A549 (cell line): ENCODE data around the gene DDX20. TPM values are rescaled to one million over a fixed set of nuclear protein-coding genes. Genes with fewer than 3 reads are reported as not detected.
A peak's percentile ranks its signal among the peaks of the same experiment; 100 is the strongest.

ENCODE experiments used
- ATAC-seq, 2 experiments: fragments of 200-7000 bp in 1 of 2; fragments of >200 bp in 1 of 2; cut with Nextera tagmentation in 1 of 2; cut with Tn5 transposase in 1 of 2; 3 replicates each; pipeline versions ENCODE4 v1.8.0 to v1.9.1; 2018 to 2020; ENCODE audit warnings: mild to moderate bottlenecking in 1 of 2, moderate library complexity in 1 of 2
- CTCF ChIA-PET: fragments of 300-600 bp; sonication (Branson Sonifier 250); formaldehyde crosslinking; extraction: SDS; loops from one replicate; lab custom pipeline; 2021; ENCODE audit warnings: antibody characterized with exemption, inconsistent platforms; lab: Yijun Ruan, JAX
- POLR2A ChIA-PET: fragments of 350-600 bp; formaldehyde crosslinking; extraction: SDS; loops from one replicate; lab custom pipeline; 2021; ENCODE audit warnings: antibody characterized with exemption, inconsistent platforms; lab: Yijun Ruan, JAX
- DNase-seq, 2 experiments: peaks; one replicate each; pipeline versions ENCODE4 v3.0.0 to v3.0.0-alpha.2; 2011 to 2016; ENCODE audit warnings: low read depth in 1 of 2, low spot score in 1 of 2
- FAIRE-seq: peaks from 2 replicates; lab custom pipeline; 2011; peaks lifted over from hg19 to GRCh38; lab: Jason Lieb, UNC
- H3K27ac ChIP-seq, 2 experiments: fragments of >200 bp; sonication (Bioruptor Twin); formaldehyde crosslinking; 3 replicates each; pipeline ENCODE4 v1.5.1; 2016 to 2017
- H3K4me1 ChIP-seq: fragments of >200 bp; sonication (Bioruptor Twin); formaldehyde crosslinking; 3 replicates; pipeline ENCODE4 v1.6.1; 2016
- H3K4me2 ChIP-seq: fragments of >200 bp; sonication (Bioruptor Twin); formaldehyde crosslinking; 3 replicates; pipeline ENCODE4 v1.6.1; 2016
- H3K4me3 ChIP-seq: fragments of >200 bp; sonication (Bioruptor Twin); formaldehyde crosslinking; 3 replicates; pipeline ENCODE4 v1.5.1; 2016
- H3K9me3 ChIP-seq: fragments of >200 bp; sonication (Bioruptor Twin); formaldehyde crosslinking; 3 replicates; pipeline ENCODE4 v1.6.1; 2016
- BCL3 ChIP-seq: fragments of >200 bp; sonication (Bioruptor Twin); formaldehyde crosslinking; IDR thresholded peaks from 3 replicates; pipeline ENCODE4 v1.6.1; 2016
- CEBPB ChIP-seq, 2 experiments: fragments of >200 bp in 1 of 2; sonication (Bioruptor Twin) in 1 of 2; formaldehyde crosslinking in 1 of 2; IDR thresholded peaks; 2 replicates each; pipeline ENCODE4 v1.6.1; 2012 to 2016
- E2F6 ChIP-seq: IDR thresholded peaks from 2 replicates; pipeline ENCODE4 v1.6.1; 2012; ENCODE audit warnings: low read depth, borderline replicate concordance
- EP300 ChIP-seq, 2 experiments: fragments of >200 bp; sonication (Bioruptor Twin); formaldehyde crosslinking; IDR thresholded peaks; 2 replicates in 1 of 2; 3 replicates in 1 of 2; pipeline ENCODE4 v1.6.1; 2016 to 2017
- ESRRA ChIP-seq: fragments of 150-350 bp; IDR thresholded peaks from 2 replicates; pipeline ENCODE4 v1.6.1; 2014; ENCODE audit warnings: mild to moderate bottlenecking, low read length, borderline replicate concordance
- FOSB ChIP-seq: fragments of 250-450 bp; sonication (Bioruptor Pico); IDR thresholded peaks from 2 replicates; pipeline ENCODE4 v1.5.0; 2020; ENCODE audit warnings: mild to moderate bottlenecking, moderate library complexity
- HDAC2 ChIP-seq: fragments of 200-600 bp; sonication (generic); IDR thresholded peaks from 2 replicates; pipeline ENCODE4 v1.6.1; 2016
- HES2 ChIP-seq: fragments of >200 bp; sonication (Bioruptor Twin); formaldehyde crosslinking; IDR thresholded peaks from 2 replicates; pipeline ENCODE4 v1.6.1; 2016
- HEYL ChIP-seq: fragments of 250-450 bp; sonication (Bioruptor Pico); IDR thresholded peaks from 2 replicates; pipeline ENCODE4 v1.8.0; 2021; ENCODE audit warnings: mild to moderate bottlenecking, moderate library complexity
- JUN ChIP-seq, 2 experiments: fragments of >200 bp; sonication (Bioruptor Twin); formaldehyde crosslinking; IDR thresholded peaks; 2 replicates in 1 of 2; 3 replicates in 1 of 2; pipeline ENCODE4 v1.6.1; 2016 to 2017
- JUNB ChIP-seq: fragments of >200 bp; sonication (Bioruptor Twin); formaldehyde crosslinking; IDR thresholded peaks from 2 replicates; pipeline ENCODE4 v1.6.1; 2016
- KDM5A ChIP-seq: fragments of 200-600 bp; sonication (generic); IDR thresholded peaks from 2 replicates; pipeline ENCODE4 v1.6.1; 2016; ENCODE audit warnings: antibody characterized with exemption, mild to moderate bottlenecking
- MAX ChIP-seq: IDR thresholded peaks from 2 replicates; pipeline ENCODE4 v1.6.1; 2012
- POLR2A ChIP-seq: IDR thresholded peaks from 2 replicates; pipeline ENCODE4 v1.6.1; 2012; ENCODE audit warnings: mild to moderate bottlenecking, low read length
- POLR2AphosphoS2 ChIP-seq: conservative IDR thresholded peaks from 2 replicates; pipeline ENCODE4 v1.6.1; 2012; ENCODE audit warnings: low read length, improper control_type of control experiment, inconsistent platforms
- RAD21 ChIP-seq, 2 experiments: fragments of >200 bp in 1 of 2; sonication (Bioruptor Twin) in 1 of 2; formaldehyde crosslinking in 1 of 2; IDR thresholded peaks in 1 of 2; conservative IDR thresholded peaks in 1 of 2; 2 replicates in 1 of 2; 3 replicates in 1 of 2; pipeline ENCODE4 v1.6.1; 2012 to 2018; ENCODE audit warnings: inconsistent platforms in 1 of 2
- RFX5 ChIP-seq: fragments of 450-650 bp; IDR thresholded peaks from 2 replicates; pipeline ENCODE4 v1.7.1; 2014; ENCODE audit warnings: antibody characterized with exemption, mild to moderate bottlenecking, moderate library complexity
- ZFP36 ChIP-seq: fragments of 450-650 bp; IDR thresholded peaks from 2 replicates; pipeline ENCODE4 v1.6.1; 2014; ENCODE audit warnings: borderline replicate concordance; ENCODE audit not compliant: partially characterized antibody
- ZSCAN20 ChIP-seq: fragments of 250-450 bp; sonication (Bioruptor Pico); IDR thresholded peaks from 2 replicates; pipeline ENCODE4 v1.8.0; 2022; ENCODE audit warnings: mild to moderate bottlenecking, moderate library complexity
- WGBS: methylation state at CpG from one replicate; pipeline ENCODE4 v1.1.6; 2017; ENCODE audit errors: missing lambda C conversion rate; 5-methylcytosine and 5-hydroxymethylcytosine counted together
- polyA plus RNA-seq, 4 experiments: library from polyadenylated mRNA; depleted of rRNA in 3 of 4; stranded (reverse); fragments of >200 nt; fragmentation: RNase III in 1 of 4; extraction: RNeasy Plus Mini Kit Qiagen cat#74134 plus additional on column Dnase treatment in 1 of 4; gene quantifications; 2 replicates in 3 of 4; 3 replicates in 1 of 4; pipeline ENCODE4 v1.2.3, GENCODE V29; 2011 to 2017
- TF ChIP-seq, protein P1 (sequence below): IDR thresholded peaks from 2 replicates; pipeline ENCODE4 v1.6.1; 2012

DDX20 gene
- polyA plus RNA-seq, 2 of the 4 experiments (the other 2 are of a cell fraction): 8.4 to 13.5 TPM

DNA sequence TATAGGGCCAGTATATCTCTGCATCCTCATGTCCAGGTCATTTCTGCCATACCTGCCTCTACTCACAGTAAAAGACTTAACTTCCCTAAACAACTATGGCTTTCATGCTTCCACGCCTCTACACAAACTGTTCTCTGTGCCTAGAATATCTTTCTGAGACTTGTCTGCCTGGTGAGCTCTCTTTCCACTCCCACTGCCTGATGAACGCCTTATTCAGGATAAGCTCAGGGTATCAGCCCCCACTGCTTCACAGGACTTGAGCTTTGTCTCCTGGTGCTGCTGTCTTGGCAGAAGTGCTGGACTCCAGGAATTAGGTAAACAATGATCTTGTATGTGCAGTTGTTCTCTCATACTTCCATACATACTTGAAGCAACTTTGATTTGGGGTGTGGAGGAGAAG lies 4.8 kb upstream of the DDX20 start:
- Histone ChIP-seq H3K4me3 (no peak overlapping the region), H3K9me3 (no peaks in the 10 kb centered on the region), H3K4me1 (peaks cover 5% of the 10 kb centered on the region; the same call in 1 of the 3 replicates), H3K4me2 (no peak overlapping the region), H3K27ac (no peak overlapping the region)
- DNase-seq: no peak
- ChIA-PET POLR2A (interaction anchor here (1.4 kb wide), 1 partner anchor 12 kb away, joined by 3 read pairs; the partner anchor contains the start of gene INKA2), CTCF (interaction anchor here (1.1 to 2.1 kb wide), 5 partner anchors 12 to 269 kb away, joined by 3 to 8 read pairs (median 6); no protein-coding TSS in a partner anchor)
- WGBS: 38% methylated on average over 2 of the region's 2 CpGs
- ATAC-seq: no peak
- no peak for TF ChIP-seq BCL3
- TF ChIP-seq ZSCAN20 (CRISPR knock-in tag): no peak
- no peak for TF ChIP-seq JUN (IDR thresholded peaks at IDR 0.05)
- no peak for TF ChIP-seq E2F6
- no peak for TF ChIP-seq HEYL (CRISPR knock-in tag)
- no peak for TF ChIP-seq EP300 (IDR thresholded peaks at IDR 0.05)
- TF ChIP-seq ZFP36: no peak
- TF ChIP-seq, protein P1, sequence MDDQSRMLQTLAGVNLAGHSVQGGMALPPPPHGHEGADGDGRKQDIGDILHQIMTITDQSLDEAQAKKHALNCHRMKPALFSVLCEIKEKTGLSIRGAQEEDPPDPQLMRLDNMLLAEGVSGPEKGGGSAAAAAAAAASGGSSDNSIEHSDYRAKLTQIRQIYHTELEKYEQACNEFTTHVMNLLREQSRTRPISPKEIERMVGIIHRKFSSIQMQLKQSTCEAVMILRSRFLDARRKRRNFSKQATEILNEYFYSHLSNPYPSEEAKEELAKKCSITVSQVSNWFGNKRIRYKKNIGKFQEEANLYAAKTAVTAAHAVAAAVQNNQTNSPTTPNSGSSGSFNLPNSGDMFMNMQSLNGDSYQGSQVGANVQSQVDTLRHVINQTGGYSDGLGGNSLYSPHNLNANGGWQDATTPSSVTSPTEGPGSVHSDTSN: no peak
- TF ChIP-seq RFX5: no peak
- no peak for FAIRE-seq

- Histone ChIP-seq H3K4me1 (peaks cover 9% of the 10 kb centered on the region; the same call in 2 of the 3 replicates), H3K9me3 (no peaks in the 10 kb centered on the region)
- ATAC-seq: no peak
- POLR2A ChIA-PET: interaction anchor here (1.4 kb wide), 1 partner anchor 13 kb away, joined by 3 read pairs; the partner anchor contains the start of gene INKA2
- DNase-seq: no peak
- TF ChIP-seq ESRRA: no peak
- TF ChIP-seq MAX: no peak
- TF ChIP-seq FOSB (CRISPR knock-in tag): no peak
- no peak for TF ChIP-seq KDM5A
- TF ChIP-seq HDAC2: no peak
- no peak for TF ChIP-seq JUNB
- TF ChIP-seq RAD21 (conservative IDR thresholded peaks at IDR 0.05 in 1 of 2, IDR thresholded peaks at IDR 0.05 in 1 of 2): no peak
- TF ChIP-seq POLR2AphosphoS2: no peak
- TF ChIP-seq JUN (IDR thresholded peaks at IDR 0.05): no peak
- TF ChIP-seq, all 56 proteins: peak for 0
- Histone ChIP-seq H3K27ac (no peak overlapping the region), H3K4me3 (no peak overlapping the region), H3K4me2 (no peak overlapping the region)
- no peak for FAIRE-seq
- CTCF ChIA-PET: interaction anchor here (1.8 to 2.1 kb wide), 2 partner anchors 244 to 270 kb away, joined by 6 read pairs; no protein-coding TSS in a partner anchor
- 17% methylated on average over 2 of the region's 2 CpGs for WGBS
These were observed 3.7 kb upstream of the DDX20 start for GRCh38 chr1:111751906-111752575.

- ChIA-PET POLR2A (interaction anchor here (0.7 to 1.3 kb wide), 4 partner anchors 16 to 247 kb away, joined by 3 to 12 read pairs (median 5); partner anchors contain the start of gene INKA2), CTCF (interaction anchor here (0.7 to 2.6 kb wide), 11 partner anchors 11 to 281 kb away, joined by 3 to 18 read pairs (median 3); partner anchors contain the start of gene C1orf162)
- 0% methylated on average over 12 of the region's 12 CpGs for WGBS
- DNase-seq: peak; percentile 41 to 46
- TF ChIP-seq HES2: no peak
- no peak for TF ChIP-seq POLR2A
- TF ChIP-seq CEBPB (IDR thresholded peaks at IDR 0.05): no peak
- H3K4me1 ChIP-seq: peaks cover 13% of the 10 kb centered on the region; the same call in 2 of the 3 replicates
- peak overlapping the region; percentile 83 for H3K4me3 ChIP-seq
- H3K27ac ChIP-seq: peak overlapping the region; percentile 94 to 100
- peak; percentile 71 to 76 for ATAC-seq
- no peaks in the 10 kb centered on the region for H3K9me3 ChIP-seq
- peak overlapping the region; percentile 99 for H3K4me2 ChIP-seq
- no peak for FAIRE-seq
These were observed 744 bp upstream of the DDX20 start for GRCh38 chr1:111754984-111755330.
